Stimulated activated CD4-positive, alpha-beta T cell treated with anti-CD3 and anti-CD28 coated beads, Interleukin-1b, Interleukin-23, amount 100 ng/mL, for 1 hour (primary cell): Measurements from ENCODE around the gene FLT1.

Experiments used
- DNase-seq, 2 donors: peaks; one replicate each; pipeline ENCODE4 v3.0.0-alpha.2; 2020; ENCODE audit warnings: low read depth in 2 of 2

The FLT1 gene

GRCh38 chr13:28425793-28426192, 69.1 kb downstream of the FLT1 start:
- no peak for DNase-seq

DNA sequence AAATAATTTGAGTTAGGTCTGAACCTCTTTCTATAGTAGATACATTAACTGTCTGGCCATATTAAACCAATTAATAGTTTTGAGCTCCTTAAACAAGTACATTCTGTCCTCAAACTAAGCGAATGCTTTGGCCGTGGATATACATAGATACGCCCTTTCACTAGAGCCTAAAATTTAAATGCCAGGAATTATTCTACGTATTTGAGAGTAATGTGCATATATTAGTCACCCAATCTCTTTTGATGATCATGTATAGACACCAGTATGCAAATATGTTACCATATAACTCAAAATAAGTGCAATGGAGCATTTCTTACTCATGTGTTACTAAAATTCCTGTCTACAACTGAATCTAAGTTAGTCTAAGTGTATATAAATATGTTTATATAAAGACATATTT, 70.4 kb downstream of the FLT1 start:
- no peak for DNase-seq

- DNase-seq = no peak
Measured at GRCh38 chr13:28423010-28423409, 71.9 kb downstream of the FLT1 start.

- no peak for DNase-seq
Measured at GRCh38 chr13:28421676-28422410, 73.1 kb downstream of the FLT1 start.

GRCh38 chr13:28420704-28421103, 74.2 kb downstream of the FLT1 start:
- DNase-seq = no peak

- no peak for DNase-seq
Measured at GRCh38 chr13:28415994-28416421, 78.9 kb downstream of the FLT1 start.

DNA sequence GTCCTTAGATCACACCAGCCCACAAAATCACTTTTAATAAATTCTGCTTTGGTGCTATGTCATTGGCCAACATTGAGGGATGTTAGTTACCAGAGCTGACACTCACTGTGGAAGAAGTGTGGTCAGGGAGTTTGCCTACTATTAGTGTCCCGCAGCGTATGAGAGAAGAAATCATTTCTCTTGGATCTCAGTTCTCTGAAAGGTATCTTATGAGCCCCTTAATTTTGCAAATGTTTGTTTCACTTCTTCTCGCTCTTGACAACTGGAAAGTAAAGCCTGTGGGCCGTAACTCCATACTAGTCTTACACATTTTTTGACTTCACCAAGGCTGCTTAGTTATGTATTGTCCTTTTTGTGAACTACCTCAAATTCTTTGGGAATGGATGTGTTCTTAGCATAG, 80.9 kb downstream of the FLT1 start:
- no peak for DNase-seq

DNA sequence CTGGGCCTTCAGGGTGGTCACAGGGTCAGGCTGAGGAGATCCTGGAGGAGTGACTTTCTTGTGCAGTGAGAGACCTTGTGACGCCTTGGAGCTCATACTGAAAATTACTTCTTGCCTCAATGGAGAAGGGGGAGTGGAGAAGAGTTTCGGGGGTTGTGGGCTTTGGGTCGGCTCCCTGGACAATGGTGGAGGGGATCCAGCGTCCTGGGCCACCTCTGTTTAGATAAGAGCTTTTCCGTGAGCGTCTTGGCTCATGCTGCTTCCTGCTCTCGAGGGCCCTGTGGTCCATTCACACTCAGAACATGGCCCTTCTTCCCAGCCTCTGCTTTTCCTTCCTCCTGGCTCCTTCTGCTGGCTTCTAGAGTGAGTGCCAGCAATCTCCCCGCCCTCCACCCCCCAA, 81.9 kb downstream of the FLT1 start:
- no peak for DNase-seq

DNA sequence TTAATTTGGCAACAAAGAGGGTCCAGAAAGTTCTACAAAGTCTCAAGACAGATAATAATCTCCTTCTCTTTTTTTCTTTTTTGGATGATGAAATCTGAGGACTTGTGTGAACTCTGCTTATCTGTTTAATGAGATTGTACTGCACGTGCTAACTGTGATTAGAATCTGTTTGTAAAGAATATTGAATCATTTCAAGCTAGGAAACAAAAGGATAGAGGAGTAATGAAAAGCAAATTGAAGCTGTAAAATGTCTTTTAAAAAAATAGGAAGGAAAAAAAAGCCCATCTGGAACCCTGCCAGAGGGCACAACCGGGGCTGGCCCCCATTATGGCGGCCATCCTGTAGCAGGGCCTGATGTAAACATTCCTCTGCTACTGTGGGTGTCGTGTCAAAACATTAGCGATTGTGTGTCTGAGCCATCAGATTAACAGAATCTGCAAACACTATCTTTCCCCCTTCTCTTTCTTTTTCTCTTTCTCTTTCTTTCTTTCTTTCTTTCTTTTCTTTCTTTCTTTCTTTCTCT, 83.0 kb downstream of the FLT1 start:
- no peak for DNase-seq

GRCh38 chr13:28410096-28410495, 84.8 kb downstream of the FLT1 start:
- DNase-seq = no peak

DNA sequence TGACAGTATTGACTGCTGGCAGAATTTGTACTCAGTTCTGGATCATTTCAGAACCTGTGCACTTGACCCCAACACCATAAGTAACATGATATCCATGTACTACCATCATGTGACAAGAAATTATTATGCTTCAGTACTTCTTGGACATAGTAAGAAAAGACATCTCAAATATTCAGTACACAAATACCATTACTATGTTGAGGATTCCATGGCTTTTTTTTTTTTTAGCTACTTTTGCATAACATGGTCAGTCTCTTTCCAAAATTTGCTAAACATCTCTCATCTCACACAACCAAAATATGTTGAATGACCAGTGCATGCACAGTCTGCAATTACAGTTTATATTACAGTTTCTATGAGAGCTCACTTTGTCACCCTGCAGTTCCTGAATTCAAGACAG, 85.3 kb downstream of the FLT1 start:
- no peak for DNase-seq

DNA sequence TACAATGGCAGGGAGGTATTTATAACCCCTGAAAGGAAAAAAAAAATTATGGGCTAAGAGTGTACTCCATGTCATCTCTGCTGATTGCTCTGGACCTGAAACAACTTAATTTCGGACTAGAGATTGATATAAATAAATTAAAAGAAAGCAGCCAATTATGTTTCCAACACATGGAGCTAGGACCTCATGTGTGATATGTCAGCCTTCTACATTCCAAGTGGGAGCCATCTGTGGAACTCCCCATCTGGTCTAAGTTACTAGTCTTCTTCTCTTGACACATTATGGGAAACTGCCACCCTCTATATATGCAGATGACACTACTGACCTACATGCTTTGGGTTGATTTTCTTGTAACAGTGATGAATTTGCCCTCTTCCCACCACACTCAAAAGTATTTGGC, 86.1 kb downstream of the FLT1 start:
- DNase-seq = no peak

GRCh38 chr13:28408235-28408848, 86.6 kb downstream of the FLT1 start:
- DNase-seq = no peak

DNA sequence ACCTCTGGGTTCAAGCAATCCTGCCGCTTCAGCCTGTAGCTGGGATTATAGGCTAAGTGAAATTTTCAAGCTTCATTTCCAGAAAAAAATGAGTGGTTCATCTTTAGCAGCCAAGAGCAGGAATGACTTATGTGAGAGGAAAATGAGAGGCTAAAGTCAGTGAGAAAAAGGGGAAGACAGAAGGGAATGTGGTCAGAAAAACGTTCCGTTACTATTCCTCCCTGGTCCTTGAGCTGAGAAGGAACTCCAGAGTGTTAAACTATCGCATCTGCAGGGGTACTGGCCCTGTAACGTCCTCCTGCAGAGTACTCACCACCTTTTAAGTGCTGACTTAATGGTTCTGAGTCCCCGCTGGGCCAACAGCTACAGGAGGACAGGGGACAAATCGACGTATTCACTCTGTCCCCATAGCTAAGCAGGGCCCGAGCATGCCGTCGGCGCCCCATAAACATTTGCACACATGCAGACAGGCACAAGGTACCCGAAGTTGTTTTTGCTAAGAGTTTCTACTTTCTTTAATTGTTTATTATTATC, 88.1 kb downstream of the FLT1 start:
- no peak for DNase-seq

DNA sequence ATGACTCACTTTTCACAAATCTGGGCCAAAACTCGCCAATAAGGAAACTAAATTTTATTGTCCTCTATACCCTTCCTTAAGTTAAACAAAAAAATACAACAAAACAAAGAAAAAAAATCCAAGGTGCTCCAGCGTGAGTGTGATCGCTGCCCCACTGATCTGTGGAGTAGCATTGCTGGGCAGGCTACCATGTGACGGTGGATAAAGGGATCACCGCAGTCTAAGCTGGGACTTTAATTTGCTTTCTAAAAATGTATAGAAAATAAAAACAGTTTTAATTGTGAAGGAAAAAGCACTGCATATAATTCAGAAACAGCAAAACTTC, 92.9 kb downstream of the FLT1 start:
- DNase-seq = no peak

GRCh38 chr13:28401303-28402056, 93.4 kb downstream of the FLT1 start:
- no peak for DNase-seq

- DNase-seq = no peak
Measured at GRCh38 chr13:28396053-28396452, 98.9 kb downstream of the FLT1 start.

DNA sequence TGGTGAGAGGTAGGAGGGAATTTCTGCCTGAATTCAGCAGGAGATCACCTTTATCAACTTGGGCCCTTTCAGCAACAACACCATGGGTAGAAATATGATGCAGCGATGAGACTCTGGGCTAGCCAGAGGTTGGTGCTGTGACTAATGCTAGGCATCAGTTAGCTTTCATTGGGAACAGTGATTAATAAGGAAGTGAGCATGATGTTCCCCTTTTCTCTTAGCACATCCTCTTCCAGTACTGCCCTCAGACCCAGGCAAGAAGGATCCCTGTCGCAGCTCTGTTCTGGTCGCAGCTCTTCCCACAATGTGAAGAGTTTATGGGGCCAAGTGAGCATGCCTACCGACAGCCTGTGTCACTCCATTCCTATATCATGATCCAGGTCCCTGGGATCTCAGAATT, 100.5 kb downstream of the FLT1 start:
- DNase-seq = no peak

DNA sequence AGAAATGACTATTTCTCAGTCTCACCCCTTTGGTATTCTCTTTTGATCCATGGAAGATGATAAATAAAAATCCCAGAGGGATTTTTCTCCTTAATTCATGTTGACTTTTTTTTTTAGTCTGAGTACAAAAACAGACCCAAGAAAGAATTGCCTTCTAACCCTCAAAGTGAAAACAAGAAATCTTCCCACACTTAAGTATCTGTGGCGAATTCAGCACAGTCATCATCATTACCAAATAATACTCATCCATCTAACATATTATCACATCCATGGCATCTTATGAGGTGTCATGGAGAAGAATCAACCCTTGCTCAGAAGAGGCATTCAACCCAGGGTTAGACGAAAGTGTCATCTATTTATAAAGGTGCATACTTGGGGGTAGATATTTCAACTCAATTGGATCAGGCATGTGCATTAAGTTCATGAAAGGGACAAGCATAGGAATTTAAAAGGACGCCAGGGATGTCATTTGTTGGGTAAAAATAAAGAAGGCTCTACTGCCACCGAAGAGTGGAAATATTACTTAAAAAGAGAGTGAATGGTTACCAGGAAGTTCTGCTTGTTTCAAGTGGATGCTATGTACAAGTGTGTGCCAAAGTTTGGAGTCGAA, 101.9 kb downstream of the FLT1 start:
- no peak for DNase-seq

DNA sequence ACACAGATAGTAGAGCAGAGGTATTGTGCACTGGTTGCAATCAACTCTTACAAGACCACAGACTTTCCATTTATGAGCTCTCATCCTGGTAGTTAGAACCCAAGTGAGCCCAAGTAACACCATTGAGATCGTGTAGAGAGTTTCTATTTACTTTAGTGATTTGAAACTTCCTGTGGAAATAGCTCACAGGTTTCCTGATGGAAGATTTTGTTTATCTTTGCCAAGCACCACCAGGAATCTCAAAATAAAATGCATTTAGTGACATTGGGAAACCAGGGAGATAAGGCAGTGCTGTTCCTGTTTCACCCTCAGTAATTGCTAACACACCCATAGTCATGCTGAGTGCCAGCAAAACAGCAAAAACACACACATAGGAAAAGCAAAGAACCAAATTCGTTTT, 102.5 kb downstream of the FLT1 start:
- DNase-seq = no peak

GRCh38 chr13:28387740-28388501, 107.0 kb downstream of the FLT1 start:
- DNase-seq = no peak
